Activated CD4-positive, alpha-beta memory T cell treated with anti-CD3 and anti-CD28 coated beads, Interleukin-2, amount 10 ng/mL, durations not matched to agents 7 days and 5 days (primary cell): ENCODE measurements around the gene XXYLT1. TPM values are rescaled to one million over a fixed set of nuclear protein-coding genes. Genes with fewer than 3 reads are reported as not detected.

Source experiments
- CTCF ChIA-PET: fragments of 350-600 bp; sonication (Branson Sonifier 250); formaldehyde crosslinking; loops from one replicate; lab custom pipeline; 2021; ENCODE audit warnings: antibody characterized with exemption, inconsistent platforms; lab: Charles Lee
- POLR2A ChIA-PET: fragments of 350-600 bp; sonication (Branson Sonifier 250); formaldehyde crosslinking; loops from one replicate; lab custom pipeline; 2021; ENCODE audit warnings: antibody characterized with exemption; lab: Charles Lee
- DNase-seq: peaks from one replicate; pipeline ENCODE4 v3.0.0-alpha.2; 2020
- H3K27ac Mint-ChIP-seq: one replicate; pipeline ENCODE4 v1.8.0; 2021; ENCODE audit warnings: mild to moderate bottlenecking, mixed read lengths
- H3K27me3 Mint-ChIP-seq: one replicate; pipeline ENCODE4 v1.8.0; 2021; ENCODE audit warnings: mixed read lengths
- H3K36me3 Mint-ChIP-seq: one replicate; pipeline ENCODE4 v1.8.0; 2021; ENCODE audit warnings: low read depth, mixed read lengths
- H3K4me1 Mint-ChIP-seq: one replicate; pipeline ENCODE4 v1.8.0; 2021; ENCODE audit warnings: mixed read lengths
- H3K4me3 Mint-ChIP-seq: one replicate; pipeline ENCODE4 v1.8.0; 2021; ENCODE audit warnings: mild to moderate bottlenecking, mixed read lengths
- H3K9me3 Mint-ChIP-seq: one replicate; pipeline ENCODE4 v1.8.0; 2021; ENCODE audit warnings: mixed read lengths
- total RNA-seq, 2 experiments: library from RNA; stranded (reverse); gene quantifications; one replicate each; pipeline ENCODE4 v1.2.3, GENCODE V29; 2021

The XXYLT1 gene
- total RNA-seq, 2 experiments from 2014 or later: 5.0 to 5.6 TPM

- ChIA-PET POLR2A (interaction anchor here (1.1 to 1.4 kb wide), 2 partner anchors 15 to 568 kb away, joined by 3 to 4 read pairs; partner anchors contain the start of gene XXYLT1), CTCF (interaction anchor here (1.0 to 3.7 kb wide), 2 partner anchors 15 to 568 kb away, joined by 3 to 18 read pairs; partner anchors contain the start of gene XXYLT1)
- DNase-seq: no peak
- H3K36me3 Mint-ChIP-seq: no peaks in the 10 kb centered on the region
- no peak overlapping the region for H3K4me3 Mint-ChIP-seq
- H3K27me3 Mint-ChIP-seq: no peaks in the 10 kb centered on the region
- H3K27ac Mint-ChIP-seq: no peak overlapping the region
- no peaks in the 10 kb centered on the region for H3K9me3 Mint-ChIP-seq
- H3K4me1 Mint-ChIP-seq: peaks cover 16% of the 10 kb centered on the region
Observed at GRCh38 chr3:195255571-195256501, 15.1 kb downstream of the XXYLT1 start.

- no peak for DNase-seq
- Mint-ChIP-seq H3K36me3 (no peaks in the 10 kb centered on the region), H3K27ac (no peak overlapping the region), H3K27me3 (no peaks in the 10 kb centered on the region), H3K4me1 (peaks cover 17% of the 10 kb centered on the region), H3K9me3 (no peaks in the 10 kb centered on the region), H3K4me3 (no peak overlapping the region)
- ChIA-PET POLR2A (interaction anchor here (1.1 to 1.4 kb wide), 2 partner anchors 15 to 568 kb away, joined by 3 to 4 read pairs; partner anchors contain the start of gene XXYLT1), CTCF (interaction anchor here (1.0 to 3.7 kb wide), 2 partner anchors 15 to 567 kb away, joined by 3 to 18 read pairs; partner anchors contain the start of gene XXYLT1)
Observed at GRCh38 chr3:195255176-195255500, 15.8 kb downstream of the XXYLT1 start.

GRCh38 chr3:195254454-195255175, 16.3 kb downstream of the XXYLT1 start:
- ChIA-PET CTCF (interaction anchor here (1.0 to 3.7 kb wide), 2 partner anchors 16 to 567 kb away, joined by 3 to 18 read pairs; partner anchors contain the start of gene XXYLT1), POLR2A (interaction anchor here (1.4 kb wide), 1 partner anchor 567 kb away, joined by 4 read pairs; no protein-coding TSS in a partner anchor)
- Mint-ChIP-seq H3K36me3 (no peaks in the 10 kb centered on the region), H3K9me3 (no peaks in the 10 kb centered on the region), H3K27ac (no peak overlapping the region), H3K4me1 (peaks cover 17% of the 10 kb centered on the region), H3K27me3 (no peaks in the 10 kb centered on the region), H3K4me3 (no peak overlapping the region)
- DNase-seq: no peak

GRCh38 chr3:195253923-195254432, 17.0 kb downstream of the XXYLT1 start:
- Mint-ChIP-seq H3K4me1 (peaks cover 14% of the 10 kb centered on the region), H3K9me3 (no peaks in the 10 kb centered on the region), H3K27ac (no peak overlapping the region), H3K36me3 (no peaks in the 10 kb centered on the region), H3K27me3 (no peaks in the 10 kb centered on the region), H3K4me3 (no peak overlapping the region)
- POLR2A ChIA-PET: no interaction called here
- CTCF ChIA-PET: no interaction called here
- DNase-seq: no peak

GRCh38 chr3:195251336-195252065, 19.5 kb downstream of the XXYLT1 start:
- ChIA-PET POLR2A (no interaction called here), CTCF (no interaction called here)
- Mint-ChIP-seq H3K4me1 (peaks cover 8% of the 10 kb centered on the region), H3K36me3 (no peaks in the 10 kb centered on the region), H3K27ac (no peak overlapping the region), H3K27me3 (no peaks in the 10 kb centered on the region), H3K4me3 (no peak overlapping the region), H3K9me3 (no peaks in the 10 kb centered on the region)
- DNase-seq: no peak

- Mint-ChIP-seq H3K27ac (no peak overlapping the region), H3K4me3 (no peak overlapping the region), H3K4me1 (peaks cover 8% of the 10 kb centered on the region), H3K36me3 (no peaks in the 10 kb centered on the region), H3K9me3 (no peaks in the 10 kb centered on the region), H3K27me3 (no peaks in the 10 kb centered on the region)
- no peak for DNase-seq
- ChIA-PET POLR2A (interaction anchor here (1.2 kb wide), 1 partner anchor 10 kb away, joined by 3 read pairs; no protein-coding TSS in a partner anchor), CTCF (interaction anchor here (0.6 to 1.3 kb wide), 5 partner anchors 10 to 666 kb away, joined by 3 to 5 read pairs (median 3); partner anchors contain the start of gene XXYLT1)
Observed at GRCh38 chr3:195250473-195251251, 20.3 kb downstream of the XXYLT1 start.

GRCh38 chr3:195249858-195250464, 21.0 kb downstream of the XXYLT1 start:
- Mint-ChIP-seq H3K4me1 (peaks cover 8% of the 10 kb centered on the region), H3K27ac (no peak overlapping the region), H3K4me3 (no peak overlapping the region), H3K36me3 (no peaks in the 10 kb centered on the region), H3K27me3 (no peaks in the 10 kb centered on the region), H3K9me3 (no peaks in the 10 kb centered on the region)
- DNase-seq: no peak
- ChIA-PET POLR2A (interaction anchor here (1.2 kb wide), 1 partner anchor 11 kb away, joined by 3 read pairs; no protein-coding TSS in a partner anchor), CTCF (interaction anchor here (0.6 to 1.3 kb wide), 4 partner anchors 11 to 276 kb away, joined by 3 to 5 read pairs (median 4); partner anchors contain the start of gene XXYLT1)

GRCh38 chr3:195249057-195249770, 21.7 kb downstream of the XXYLT1 start:
- ChIA-PET POLR2A (interaction anchor here (1.2 kb wide), 1 partner anchor 11 kb away, joined by 3 read pairs; no protein-coding TSS in a partner anchor), CTCF (interaction anchor here (1.1 kb wide), 1 partner anchor 21 kb away, joined by 4 read pairs; no protein-coding TSS in a partner anchor)
- H3K4me3 Mint-ChIP-seq: no peak overlapping the region
- H3K4me1 Mint-ChIP-seq: peaks cover 8% of the 10 kb centered on the region
- no peaks in the 10 kb centered on the region for H3K36me3 Mint-ChIP-seq
- no peak for DNase-seq
- H3K27ac Mint-ChIP-seq: no peak overlapping the region
- no peaks in the 10 kb centered on the region for H3K9me3 Mint-ChIP-seq
- H3K27me3 Mint-ChIP-seq: no peaks in the 10 kb centered on the region

- no peaks in the 10 kb centered on the region for H3K36me3 Mint-ChIP-seq
- H3K4me1 Mint-ChIP-seq: peaks cover 10% of the 10 kb centered on the region
- H3K27ac Mint-ChIP-seq: no peak overlapping the region
- CTCF ChIA-PET: interaction anchor here (1.2 to 1.5 kb wide), 2 partner anchors 11 to 23 kb away, joined by 3 to 5 read pairs; partner anchors contain the start of gene XXYLT1
- no peaks in the 10 kb centered on the region for H3K9me3 Mint-ChIP-seq
- no peaks in the 10 kb centered on the region for H3K27me3 Mint-ChIP-seq
- no peak overlapping the region for H3K4me3 Mint-ChIP-seq
- POLR2A ChIA-PET: no interaction called here
- DNase-seq: no peak
Observed at GRCh38 chr3:195248281-195248680, 22.7 kb downstream of the XXYLT1 start.

- POLR2A ChIA-PET: no interaction called here
- H3K27ac Mint-ChIP-seq: no peak overlapping the region
- CTCF ChIA-PET: interaction anchor here (1.2 to 1.5 kb wide), 2 partner anchors 11 to 23 kb away, joined by 3 to 5 read pairs; partner anchors contain the start of gene XXYLT1
- no peaks in the 10 kb centered on the region for H3K27me3 Mint-ChIP-seq
- H3K4me1 Mint-ChIP-seq: peaks cover 11% of the 10 kb centered on the region
- H3K4me3 Mint-ChIP-seq: no peak overlapping the region
- H3K36me3 Mint-ChIP-seq: no peaks in the 10 kb centered on the region
- DNase-seq: no peak
- no peaks in the 10 kb centered on the region for H3K9me3 Mint-ChIP-seq
Observed at GRCh38 chr3:195247863-195248189, 23.1 kb downstream of the XXYLT1 start.
